Head of caudate nucleus (tissue), 42 donors: ENCODE measurements around the gene WDR83.
A peak's percentile ranks its signal among the peaks of the same experiment; 100 is the strongest.
"Not testable (repeated sequence)": the region's sequence is repeated elsewhere in the genome, so short reads cannot be mapped to it uniquely, and the experiment has no call there.

Experiments used
- DNase-seq, 42 donors: peaks; one replicate each; pipeline versions ENCODE4 v3.0.0 to v3.0.0-alpha.2; 2020 to 2021; ENCODE audit warnings: mixed read lengths in 7 of 42
- intact Hi-C: fragments of 100-400 bp; cut with DNase I; formaldehyde crosslinking; loops from one replicate; pipeline ENCODE4 v1.15.0; 2022

WDR83 gene

GRCh38 chr19:12676928-12677327, 10.3 kb downstream of the WDR83 start:
- DNase-seq = no peak
- intact Hi-C loops = no loop called here

GRCh38 chr19:12678039-12678438, 11.4 kb downstream of the WDR83 start:
- intact Hi-C loops, DNase-seq: not testable (repeated sequence)

- no peak for DNase-seq
- intact Hi-C loops = loop anchor here (5.0 kb wide), 1 partner anchor 128 kb away; the partner anchor contains the start of gene ZNF564
These were observed 13.4 kb downstream of the WDR83 start for GRCh38 chr19:12680034-12680433.

GRCh38 chr19:12681074-12681987, 14.7 kb downstream of the WDR83 start, which contains the start of gene DHPS:
Gene DHPS, minus strand, starts transcription at chr19:12681880. Its CDS starts 114 bp downstream, at chr19:12681766.
- intact Hi-C loops = loop anchor here (5.0 kb wide), 1 partner anchor 129 kb away; the partner anchor contains the start of gene ZNF564
- DNase-seq = peak; percentile 81 to 98 (median 93)

GRCh38 chr19:12685831-12686230, 19.2 kb downstream of the WDR83 start:
- no peak for DNase-seq
- intact Hi-C loops = no loop called here

- DNase-seq = no peak
- intact Hi-C loops = no loop called here
These were observed 21.0 kb downstream of the WDR83 start, which contains the start of gene GNG14 for GRCh38 chr19:12687496-12688196. Gene GNG14, plus strand, starts transcription at chr19:12687998. Its CDS starts 51 bp downstream, at chr19:12688049.

GRCh38 chr19:12689012-12689411, 22.4 kb downstream of the WDR83 start:
- intact Hi-C loops = no loop called here
- DNase-seq = no peak

- DNase-seq = no peak
- intact Hi-C loops = no loop called here
These were observed 23.1 kb downstream of the WDR83 start for GRCh38 chr19:12689581-12690216.

GRCh38 chr19:12692960-12693359, 26.4 kb downstream of the WDR83 start:
- no peak for DNase-seq
- intact Hi-C loops = no loop called here

GRCh38 chr19:12694641-12695040, 28.0 kb downstream of the WDR83 start:
- DNase-seq = no peak
- intact Hi-C loops = no loop called here

GRCh38 chr19:12695096-12695495, 28.5 kb downstream of the WDR83 start:
- no peak for DNase-seq
- intact Hi-C loops = no loop called here

GRCh38 chr19:12695514-12695913, 28.9 kb downstream of the WDR83 start:
- DNase-seq = no peak
- intact Hi-C loops = no loop called here

- intact Hi-C loops = no loop called here
- peak in 10 of 42 donors; percentile 12 to 40 (median 26) for DNase-seq
These were observed 29.4 kb downstream of the WDR83 start for GRCh38 chr19:12695997-12696365.

GRCh38 chr19:12696366-12697335, 30.0 kb downstream of the WDR83 start, which contains the start of gene FBXW9:
Gene FBXW9, minus strand, starts transcription at chr19:12696631. Its CDS starts 50 bp downstream, at chr19:12696581.
- peak; percentile 82 to 100 (median 98) for DNase-seq
- intact Hi-C loops = no loop called here

- DNase-seq, intact Hi-C loops: not testable (repeated sequence)
These were observed 30.8 kb downstream of the WDR83 start for GRCh38 chr19:12697425-12697824.

- no peak for DNase-seq
- intact Hi-C loops = no loop called here
These were observed 31.5 kb downstream of the WDR83 start for GRCh38 chr19:12698138-12698537.

GRCh38 chr19:12701596-12702282, 35.1 kb downstream of the WDR83 start:
- no peak for DNase-seq
- intact Hi-C loops = no loop called here

GRCh38 chr19:12703046-12703445, 36.4 kb downstream of the WDR83 start:
- intact Hi-C loops = no loop called here

More at GRCh38 chr19:12703046-12703445, 36.4 kb downstream of the WDR83 start:
- DNase-seq = no peak
